NCI-H1417 treated with DMSO at 0.1 percent for 48 hours (cell line): ENCODE results near the gene MTUS2.
"Not testable (repeated sequence)": the region's sequence is repeated elsewhere in the genome, so short reads cannot be mapped to it uniquely, and the experiment has no call there.

Experiments used
- DNase-seq: peaks from one replicate; lab custom pipeline; 2025; lab: John Stamatoyannopoulos, UW

The MTUS2 gene

GRCh38 chr13:29319451-29319850 is 499.3 kb downstream of the MTUS2 start:
- DNase-seq, result no peak

GRCh38 chr13:29323954-29324353 is 503.8 kb downstream of the MTUS2 start:
- no peak for DNase-seq

GRCh38 chr13:29324601-29325000 is 504.5 kb downstream of the MTUS2 start:
- DNase-seq, result no peak

GRCh38 chr13:29328501-29328900 is 508.4 kb downstream of the MTUS2 start:
- DNase-seq, result no peak

- no peak for DNase-seq
These were observed 516.2 kb downstream of the MTUS2 start for GRCh38 chr13:29336356-29336755.

- DNase-seq, result no peak
These were observed 519.5 kb downstream of the MTUS2 start for GRCh38 chr13:29339386-29340272.

- not testable (repeated sequence) for DNase-seq
These were observed 525.9 kb downstream of the MTUS2 start for GRCh38 chr13:29345860-29346582.

- DNase-seq, result no peak
These were observed 534.9 kb downstream of the MTUS2 start for GRCh38 chr13:29355029-29355428.

- DNase-seq, result no peak
These were observed 539.0 kb downstream of the MTUS2 start for GRCh38 chr13:29359181-29359580.

GRCh38 chr13:29361716-29362115 is 541.6 kb downstream of the MTUS2 start:
- no peak for DNase-seq

- DNase-seq, result no peak
These were observed 542.9 kb downstream of the MTUS2 start for GRCh38 chr13:29362849-29363604.

- DNase-seq, result no peak
These were observed 549.1 kb downstream of the MTUS2 start for GRCh38 chr13:29369060-29369743.

GRCh38 chr13:29379281-29379680 is 559.1 kb downstream of the MTUS2 start:
- no peak for DNase-seq

- DNase-seq, result no peak
These were observed 559.7 kb downstream of the MTUS2 start for GRCh38 chr13:29379865-29380264.

- no peak for DNase-seq
These were observed 561.9 kb downstream of the MTUS2 start for GRCh38 chr13:29382021-29382420.

- no peak for DNase-seq
These were observed 563.3 kb downstream of the MTUS2 start for GRCh38 chr13:29383476-29383875.

- no peak for DNase-seq
These were observed 564.3 kb downstream of the MTUS2 start for GRCh38 chr13:29384466-29384865.

GRCh38 chr13:29384871-29385270 is 564.7 kb downstream of the MTUS2 start:
- DNase-seq, result no peak

GRCh38 chr13:29386246-29386645 is 566.1 kb downstream of the MTUS2 start:
- DNase-seq, result no peak

GRCh38 chr13:29390598-29390997 is 570.5 kb downstream of the MTUS2 start:
- DNase-seq, result not testable (repeated sequence)

- no peak for DNase-seq
These were observed 576.3 kb downstream of the MTUS2 start for GRCh38 chr13:29396446-29396845.

- no peak for DNase-seq
These were observed 577.1 kb downstream of the MTUS2 start for GRCh38 chr13:29397265-29397664.
